GM23338 (cell line): ENCODE results near the gene CENPS.

ENCODE experiments used
- CREB1 ChIP-seq: fragments of 250-450 bp; sonication (Bioruptor Pico); IDR thresholded peaks from 2 replicates; pipeline ENCODE4 v1.5.0; 2020; ENCODE audit warnings: low read depth, mild to moderate bottlenecking, moderate library complexity
- EZH2 ChIP-seq: fragments of 200-600 bp; sonication (generic); IDR thresholded peaks from one replicate; pipeline ENCODE4 v1.8.0; 2017; ENCODE audit warnings: antibody characterized with exemption, mild to moderate bottlenecking, low read depth; ENCODE audit not compliant: unreplicated experiment
- EZH2phosphoT487 ChIP-seq: fragments of 200-600 bp; sonication (generic); IDR thresholded peaks from one replicate; pipeline ENCODE4 v1.8.1; 2018; ENCODE audit warnings: antibody characterized with exemption; ENCODE audit not compliant: unreplicated experiment
- JUNB ChIP-seq: IDR thresholded peaks from one replicate; pipeline ENCODE4 v1.6.1; 2016; ENCODE audit warnings: antibody characterized with exemption; ENCODE audit not compliant: unreplicated experiment
- NANOG ChIP-seq: IDR thresholded peaks from 2 replicates; pipeline ENCODE4 v1.6.1; 2016; ENCODE audit warnings: antibody characterized with exemption, borderline replicate concordance
- POLR2AphosphoS5 ChIP-seq: IDR thresholded peaks from 2 replicates; pipeline ENCODE4 v1.6.1; 2016; ENCODE audit warnings: antibody characterized with exemption, low read depth
- STAT1 ChIP-seq: IDR thresholded peaks from one replicate; pipeline ENCODE4 v1.6.1; 2016; ENCODE audit warnings: antibody characterized with exemption; ENCODE audit not compliant: unreplicated experiment
- ZNF114 ChIP-seq: fragments of 250-450 bp; sonication (Bioruptor Pico); IDR thresholded peaks from 2 replicates; pipeline ENCODE4 v1.5.0; 2020; ENCODE audit warnings: mild to moderate bottlenecking, moderate library complexity
- ZNF331 ChIP-seq: fragments of 250-450 bp; sonication (Bioruptor Pico); IDR thresholded peaks from 2 replicates; pipeline ENCODE4 v1.5.0; 2020; ENCODE audit warnings: low read depth, mild to moderate bottlenecking, moderate library complexity
- TF ChIP-seq, protein P1 (sequence below), 2 experiments: fragments of 200-600 bp in 1 of 2; sonication (generic) in 1 of 2; conservative IDR thresholded peaks; 2 replicates each; pipeline versions ENCODE4 v1.5.1 to v1.6.1; 2016 to 2017; ENCODE audit warnings: antibody characterized with exemption in 2 of 2, low read depth in 2 of 2, mild to moderate bottlenecking in 2 of 2, moderate library complexity in 1 of 2
- TF ChIP-seq, protein P2 (sequence below): IDR thresholded peaks from one replicate; pipeline ENCODE4 v1.6.1; 2018; ENCODE audit warnings: antibody characterized with exemption; ENCODE audit not compliant: unreplicated experiment
- TF ChIP-seq, protein P3 (sequence below): IDR thresholded peaks from 2 replicates; pipeline ENCODE4 v1.6.1; 2016; ENCODE audit warnings: antibody characterized with exemption
- TF ChIP-seq, protein P4 (sequence below): fragments of 250-450 bp; sonication (Bioruptor Pico); IDR thresholded peaks from 2 replicates; pipeline ENCODE4 v1.5.0; 2020; ENCODE audit warnings: mild to moderate bottlenecking, moderate library complexity

DNA sequence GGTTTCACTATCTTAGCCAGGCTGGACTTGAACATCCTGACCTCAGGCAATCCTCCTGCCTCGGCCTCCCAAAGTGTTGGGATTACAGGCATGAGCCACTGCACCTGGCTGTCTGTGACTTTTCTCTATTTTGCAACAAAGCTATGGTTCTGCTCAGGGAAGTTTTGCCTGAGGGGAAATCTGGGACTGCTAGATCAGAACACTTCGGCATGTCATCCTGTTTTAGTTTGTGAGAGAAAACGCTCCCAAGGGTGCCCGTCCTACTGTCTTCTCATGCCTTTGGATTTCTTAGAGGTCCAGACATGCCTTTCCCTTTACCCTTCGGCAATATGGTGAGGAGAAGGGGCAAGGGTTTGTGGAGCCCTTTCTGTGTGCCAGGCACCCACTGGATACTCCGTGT is 14.0 kb downstream of the CENPS start:
- TF ChIP-seq, protein P1, sequence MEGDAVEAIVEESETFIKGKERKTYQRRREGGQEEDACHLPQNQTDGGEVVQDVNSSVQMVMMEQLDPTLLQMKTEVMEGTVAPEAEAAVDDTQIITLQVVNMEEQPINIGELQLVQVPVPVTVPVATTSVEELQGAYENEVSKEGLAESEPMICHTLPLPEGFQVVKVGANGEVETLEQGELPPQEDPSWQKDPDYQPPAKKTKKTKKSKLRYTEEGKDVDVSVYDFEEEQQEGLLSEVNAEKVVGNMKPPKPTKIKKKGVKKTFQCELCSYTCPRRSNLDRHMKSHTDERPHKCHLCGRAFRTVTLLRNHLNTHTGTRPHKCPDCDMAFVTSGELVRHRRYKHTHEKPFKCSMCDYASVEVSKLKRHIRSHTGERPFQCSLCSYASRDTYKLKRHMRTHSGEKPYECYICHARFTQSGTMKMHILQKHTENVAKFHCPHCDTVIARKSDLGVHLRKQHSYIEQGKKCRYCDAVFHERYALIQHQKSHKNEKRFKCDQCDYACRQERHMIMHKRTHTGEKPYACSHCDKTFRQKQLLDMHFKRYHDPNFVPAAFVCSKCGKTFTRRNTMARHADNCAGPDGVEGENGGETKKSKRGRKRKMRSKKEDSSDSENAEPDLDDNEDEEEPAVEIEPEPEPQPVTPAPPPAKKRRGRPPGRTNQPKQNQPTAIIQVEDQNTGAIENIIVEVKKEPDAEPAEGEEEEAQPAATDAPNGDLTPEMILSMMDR (conservative IDR thresholded peaks at IDR 0.05; ENCODE audit: low read depth in 2 of 2): no peak
- TF ChIP-seq, protein P2, sequence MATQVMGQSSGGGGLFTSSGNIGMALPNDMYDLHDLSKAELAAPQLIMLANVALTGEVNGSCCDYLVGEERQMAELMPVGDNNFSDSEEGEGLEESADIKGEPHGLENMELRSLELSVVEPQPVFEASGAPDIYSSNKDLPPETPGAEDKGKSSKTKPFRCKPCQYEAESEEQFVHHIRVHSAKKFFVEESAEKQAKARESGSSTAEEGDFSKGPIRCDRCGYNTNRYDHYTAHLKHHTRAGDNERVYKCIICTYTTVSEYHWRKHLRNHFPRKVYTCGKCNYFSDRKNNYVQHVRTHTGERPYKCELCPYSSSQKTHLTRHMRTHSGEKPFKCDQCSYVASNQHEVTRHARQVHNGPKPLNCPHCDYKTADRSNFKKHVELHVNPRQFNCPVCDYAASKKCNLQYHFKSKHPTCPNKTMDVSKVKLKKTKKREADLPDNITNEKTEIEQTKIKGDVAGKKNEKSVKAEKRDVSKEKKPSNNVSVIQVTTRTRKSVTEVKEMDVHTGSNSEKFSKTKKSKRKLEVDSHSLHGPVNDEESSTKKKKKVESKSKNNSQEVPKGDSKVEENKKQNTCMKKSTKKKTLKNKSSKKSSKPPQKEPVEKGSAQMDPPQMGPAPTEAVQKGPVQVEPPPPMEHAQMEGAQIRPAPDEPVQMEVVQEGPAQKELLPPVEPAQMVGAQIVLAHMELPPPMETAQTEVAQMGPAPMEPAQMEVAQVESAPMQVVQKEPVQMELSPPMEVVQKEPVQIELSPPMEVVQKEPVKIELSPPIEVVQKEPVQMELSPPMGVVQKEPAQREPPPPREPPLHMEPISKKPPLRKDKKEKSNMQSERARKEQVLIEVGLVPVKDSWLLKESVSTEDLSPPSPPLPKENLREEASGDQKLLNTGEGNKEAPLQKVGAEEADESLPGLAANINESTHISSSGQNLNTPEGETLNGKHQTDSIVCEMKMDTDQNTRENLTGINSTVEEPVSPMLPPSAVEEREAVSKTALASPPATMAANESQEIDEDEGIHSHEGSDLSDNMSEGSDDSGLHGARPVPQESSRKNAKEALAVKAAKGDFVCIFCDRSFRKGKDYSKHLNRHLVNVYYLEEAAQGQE: no peak
- TF ChIP-seq POLR2AphosphoS5 (no peak), CREB1 (CRISPR knock-in tag) (no peak), EZH2 (no peak), EZH2phosphoT487 (no peak), ZNF331 (no peak), NANOG (no peak), STAT1 (no peak), JUNB (no peak), ZNF114 (CRISPR knock-in tag) (no peak)
- TF ChIP-seq, protein P3, sequence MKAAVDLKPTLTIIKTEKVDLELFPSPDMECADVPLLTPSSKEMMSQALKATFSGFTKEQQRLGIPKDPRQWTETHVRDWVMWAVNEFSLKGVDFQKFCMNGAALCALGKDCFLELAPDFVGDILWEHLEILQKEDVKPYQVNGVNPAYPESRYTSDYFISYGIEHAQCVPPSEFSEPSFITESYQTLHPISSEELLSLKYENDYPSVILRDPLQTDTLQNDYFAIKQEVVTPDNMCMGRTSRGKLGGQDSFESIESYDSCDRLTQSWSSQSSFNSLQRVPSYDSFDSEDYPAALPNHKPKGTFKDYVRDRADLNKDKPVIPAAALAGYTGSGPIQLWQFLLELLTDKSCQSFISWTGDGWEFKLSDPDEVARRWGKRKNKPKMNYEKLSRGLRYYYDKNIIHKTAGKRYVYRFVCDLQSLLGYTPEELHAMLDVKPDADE: no peak
- TF ChIP-seq, protein P4, sequence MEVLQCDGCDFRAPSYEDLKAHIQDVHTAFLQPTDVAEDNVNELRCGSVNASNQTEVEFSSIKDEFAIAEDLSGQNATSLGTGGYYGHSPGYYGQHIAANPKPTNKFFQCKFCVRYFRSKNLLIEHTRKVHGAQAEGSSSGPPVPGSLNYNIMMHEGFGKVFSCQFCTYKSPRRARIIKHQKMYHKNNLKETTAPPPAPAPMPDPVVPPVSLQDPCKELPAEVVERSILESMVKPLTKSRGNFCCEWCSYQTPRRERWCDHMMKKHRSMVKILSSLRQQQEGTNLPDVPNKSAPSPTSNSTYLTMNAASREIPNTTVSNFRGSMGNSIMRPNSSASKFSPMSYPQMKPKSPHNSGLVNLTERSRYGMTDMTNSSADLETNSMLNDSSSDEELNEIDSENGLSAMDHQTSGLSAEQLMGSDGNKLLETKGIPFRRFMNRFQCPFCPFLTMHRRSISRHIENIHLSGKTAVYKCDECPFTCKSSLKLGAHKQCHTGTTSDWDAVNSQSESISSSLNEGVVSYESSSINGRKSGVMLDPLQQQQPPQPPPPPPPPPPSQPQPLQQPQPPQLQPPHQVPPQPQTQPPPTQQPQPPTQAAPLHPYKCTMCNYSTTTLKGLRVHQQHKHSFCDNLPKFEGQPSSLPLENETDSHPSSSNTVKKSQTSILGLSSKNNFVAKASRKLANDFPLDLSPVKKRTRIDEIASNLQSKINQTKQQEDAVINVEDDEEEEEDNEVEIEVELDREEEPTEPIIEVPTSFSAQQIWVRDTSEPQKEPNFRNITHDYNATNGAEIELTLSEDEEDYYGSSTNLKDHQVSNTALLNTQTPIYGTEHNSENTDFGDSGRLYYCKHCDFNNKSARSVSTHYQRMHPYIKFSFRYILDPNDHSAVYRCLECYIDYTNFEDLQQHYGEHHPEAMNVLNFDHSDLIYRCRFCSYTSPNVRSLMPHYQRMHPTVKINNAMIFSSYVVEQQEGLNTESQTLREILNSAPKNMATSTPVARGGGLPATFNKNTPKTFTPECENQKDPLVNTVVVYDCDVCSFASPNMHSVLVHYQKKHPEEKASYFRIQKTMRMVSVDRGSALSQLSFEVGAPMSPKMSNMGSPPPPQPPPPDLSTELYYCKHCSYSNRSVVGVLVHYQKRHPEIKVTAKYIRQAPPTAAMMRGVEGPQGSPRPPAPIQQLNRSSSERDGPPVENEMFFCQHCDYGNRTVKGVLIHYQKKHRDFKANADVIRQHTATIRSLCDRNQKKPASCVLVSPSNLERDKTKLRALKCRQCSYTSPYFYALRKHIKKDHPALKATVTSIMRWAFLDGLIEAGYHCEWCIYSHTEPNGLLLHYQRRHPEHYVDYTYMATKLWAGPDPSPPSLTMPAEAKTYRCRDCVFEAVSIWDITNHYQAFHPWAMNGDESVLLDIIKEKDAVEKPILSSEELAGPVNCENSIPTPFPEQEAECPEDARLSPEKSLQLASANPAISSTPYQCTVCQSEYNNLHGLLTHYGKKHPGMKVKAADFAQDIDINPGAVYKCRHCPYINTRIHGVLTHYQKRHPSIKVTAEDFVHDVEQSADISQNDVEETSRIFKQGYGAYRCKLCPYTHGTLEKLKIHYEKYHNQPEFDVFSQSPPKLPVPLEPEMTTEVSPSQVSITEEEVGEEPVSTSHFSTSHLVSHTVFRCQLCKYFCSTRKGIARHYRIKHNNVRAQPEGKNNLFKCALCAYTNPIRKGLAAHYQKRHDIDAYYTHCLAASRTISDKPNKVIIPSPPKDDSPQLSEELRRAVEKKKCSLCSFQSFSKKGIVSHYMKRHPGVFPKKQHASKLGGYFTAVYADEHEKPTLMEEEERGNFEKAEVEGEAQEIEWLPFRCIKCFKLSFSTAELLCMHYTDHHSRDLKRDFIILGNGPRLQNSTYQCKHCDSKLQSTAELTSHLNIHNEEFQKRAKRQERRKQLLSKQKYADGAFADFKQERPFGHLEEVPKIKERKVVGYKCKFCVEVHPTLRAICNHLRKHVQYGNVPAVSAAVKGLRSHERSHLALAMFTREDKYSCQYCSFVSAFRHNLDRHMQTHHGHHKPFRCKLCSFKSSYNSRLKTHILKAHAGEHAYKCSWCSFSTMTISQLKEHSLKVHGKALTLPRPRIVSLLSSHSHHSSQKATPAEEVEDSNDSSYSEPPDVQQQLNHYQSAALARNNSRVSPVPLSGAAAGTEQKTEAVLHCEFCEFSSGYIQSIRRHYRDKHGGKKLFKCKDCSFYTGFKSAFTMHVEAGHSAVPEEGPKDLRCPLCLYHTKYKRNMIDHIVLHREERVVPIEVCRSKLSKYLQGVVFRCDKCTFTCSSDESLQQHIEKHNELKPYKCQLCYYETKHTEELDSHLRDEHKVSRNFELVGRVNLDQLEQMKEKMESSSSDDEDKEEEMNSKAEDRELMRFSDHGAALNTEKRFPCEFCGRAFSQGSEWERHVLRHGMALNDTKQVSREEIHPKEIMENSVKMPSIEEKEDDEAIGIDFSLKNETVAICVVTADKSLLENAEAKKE (CRISPR knock-in tag): no peak
